Measurements from ENCODE around the gene MRNIP.

GRCh38 chr5:179799644-179799973 is 59.0 kb downstream of the MRNIP start:
- no peak for TF ChIP-seq TAF1 (IDR thresholded peaks at IDR 0.05; ENCODE audit: low read depth)
- TF ChIP-seq USF1 (IDR thresholded peaks at IDR 0.05), result no peak
- no peak for TF ChIP-seq EGR1 (IDR thresholded peaks at IDR 0.05)
- TF ChIP-seq CEBPB (IDR thresholded peaks at IDR 0.05), result no peak
- no peak for TF ChIP-seq RAD21 (IDR thresholded peaks at IDR 0.05; ENCODE audit: low read depth)
- no peak for TF ChIP-seq FOXM1 (IDR thresholded peaks at IDR 0.05; ENCODE audit: borderline replicate concordance, low read depth)
- TF ChIP-seq, protein P1, sequence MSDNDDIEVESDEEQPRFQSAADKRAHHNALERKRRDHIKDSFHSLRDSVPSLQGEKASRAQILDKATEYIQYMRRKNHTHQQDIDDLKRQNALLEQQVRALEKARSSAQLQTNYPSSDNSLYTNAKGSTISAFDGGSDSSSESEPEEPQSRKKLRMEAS (IDR thresholded peaks at IDR 0.05), result no peak
- TF ChIP-seq YY1 (IDR thresholded peaks at IDR 0.05; ENCODE audit: low read depth), result no peak
